GM04503 (cell line): ENCODE results near the gene HCN1.

Experiments
- DNase-seq: peaks from one replicate; pipeline ENCODE4 v3.0.0-alpha.2; 2012; ENCODE audit warnings: low read depth

HCN1 gene

GRCh38 chr5:45288746-45289145, 407.4 kb downstream of the HCN1 start:
- no peak for DNase-seq

GRCh38 chr5:45284436-45284835, 411.7 kb downstream of the HCN1 start:
- DNase-seq, result no peak

- no peak for DNase-seq
Observed at GRCh38 chr5:45281081-45281480, 415.1 kb downstream of the HCN1 start.

- no peak for DNase-seq
Observed at GRCh38 chr5:45279109-45279508, 417.1 kb downstream of the HCN1 start.

- DNase-seq, result no peak
Observed at GRCh38 chr5:45277860-45278259, 418.3 kb downstream of the HCN1 start.

GRCh38 chr5:45274241-45274640, 421.9 kb downstream of the HCN1 start:
- DNase-seq, result no peak

GRCh38 chr5:45271626-45272025, 424.6 kb downstream of the HCN1 start:
- DNase-seq, result no peak

- no peak for DNase-seq
Observed at GRCh38 chr5:45264447-45264846, 431.7 kb downstream of the HCN1 start.

GRCh38 chr5:45262061-45262590, 434.1 kb downstream of the HCN1 start:
- no peak for DNase-seq

- DNase-seq, result no peak
Observed at GRCh38 chr5:45261125-45261524, 435.1 kb downstream of the HCN1 start.

- DNase-seq, result no peak
Observed at GRCh38 chr5:45260292-45260691, 435.9 kb downstream of the HCN1 start.

GRCh38 chr5:45252978-45253377, 443.2 kb downstream of the HCN1 start:
- no peak for DNase-seq

GRCh38 chr5:45252541-45252940, 443.6 kb downstream of the HCN1 start:
- DNase-seq, result no peak

GRCh38 chr5:45225571-45226031, 470.6 kb downstream of the HCN1 start:
- DNase-seq, result no peak

GRCh38 chr5:45205403-45205961, 490.7 kb downstream of the HCN1 start:
- no peak for DNase-seq
